IMR-90 (cell line): ENCODE results near the gene PITPNC1. TPM values are rescaled to one million over a fixed set of nuclear protein-coding genes. Genes with fewer than 3 reads are reported as not detected.
A peak's percentile ranks its signal among the peaks of the same experiment; 100 is the strongest.

Source experiments
- ATAC-seq: fragments of 200-7000 bp; cut with Tn5 transposase; 2 replicates; pipeline ENCODE4 v1.9.1; 2020; ENCODE audit warnings: low read depth, mild to moderate bottlenecking, moderate library complexity
- BruUV-seq: library from RNA; stranded (reverse); fragments of 400-500 nt; replicated peaks from 2 replicates; lab custom pipeline; 2021; lab: Mats Ljungman, UMichigan
- CTCF ChIA-PET: fragments of 300-600 bp; formaldehyde crosslinking; extraction: SDS; loops from one replicate; lab custom pipeline; 2021; ENCODE audit warnings: antibody characterized with exemption; lab: Yijun Ruan, JAX
- POLR2A ChIA-PET: fragments of 300-600 bp; sonication (Branson Sonifier 250); formaldehyde crosslinking; loops from one replicate; lab custom pipeline; 2022; ENCODE audit warnings: antibody characterized with exemption; ENCODE audit not compliant: unreplicated experiment; lab: Charles Lee
- DNase-seq: peaks from one replicate; pipeline ENCODE4 v3.0.0; 2013
- H2AFZ ChIP-seq: replicated peaks from 2 replicates; pipeline ENCODE3; 2013; ENCODE audit warnings: low read length, mild to moderate bottlenecking; ENCODE audit not compliant: poor library complexity
- H2AK5ac ChIP-seq: 2 replicates; pipeline ENCODE4 v1.6.1; 2013; ENCODE audit warnings: low read depth, low read length, inconsistent platforms
- H2AK9ac ChIP-seq: replicated peaks from 2 replicates; pipeline ENCODE3; 2013; ENCODE audit warnings: mild to moderate bottlenecking, low read depth, low read length, moderate library complexity; ENCODE audit not compliant: poor library complexity
- H2BK120ac ChIP-seq: 2 replicates; pipeline ENCODE4 v1.6.1; 2013; ENCODE audit warnings: low read depth, low read length, inconsistent platforms
- H2BK15ac ChIP-seq: 3 replicates; pipeline ENCODE4 v1.6.1; 2013; ENCODE audit warnings: low read depth, low read length, inconsistent platforms
- H2BK20ac ChIP-seq: 2 replicates; pipeline ENCODE4 v1.6.1; 2013; ENCODE audit warnings: low read depth, mild to moderate bottlenecking, inconsistent platforms, low read length, moderate library complexity
- H2BK5ac ChIP-seq: 2 replicates; pipeline ENCODE4 v1.6.1; 2013; ENCODE audit warnings: mild to moderate bottlenecking, low read depth, low read length, inconsistent platforms; ENCODE audit not compliant: poor library complexity, severe bottlenecking
- H3K14ac ChIP-seq: replicated peaks from 2 replicates; pipeline ENCODE4 v1.6.1; 2013; ENCODE audit warnings: low read depth, low read length, inconsistent platforms
- H3K18ac ChIP-seq: 2 replicates; pipeline ENCODE4 v1.6.1; 2013; ENCODE audit warnings: low read depth, low read length, control low read depth
- H3K23ac ChIP-seq: 2 replicates; pipeline ENCODE4 v1.6.1; 2013; ENCODE audit warnings: low read depth, low read length, inconsistent platforms
- H3K27ac ChIP-seq: 2 replicates; pipeline ENCODE4 v1.5.1; 2013; ENCODE audit warnings: mild to moderate bottlenecking, control low read depth, low read length; ENCODE audit not compliant: insufficient read depth
- H3K27me3 ChIP-seq: 2 replicates; pipeline ENCODE4 v1.6.1; 2013; ENCODE audit warnings: low read length; ENCODE audit not compliant: control insufficient read depth, insufficient read depth
- H3K36me3 ChIP-seq: 2 replicates; pipeline ENCODE4 v1.6.1; 2013; ENCODE audit warnings: low read length, mixed read lengths; ENCODE audit not compliant: control insufficient read depth, insufficient read depth
- H3K4ac ChIP-seq: 2 replicates; pipeline ENCODE4 v1.6.1; 2013; ENCODE audit warnings: low read depth, low read length, inconsistent platforms
- H3K4me1 ChIP-seq: 2 replicates; pipeline ENCODE4 v1.6.1; 2013; ENCODE audit warnings: low read length, mixed read lengths; ENCODE audit not compliant: control insufficient read depth, insufficient read depth
- H3K4me2 ChIP-seq: 2 replicates; pipeline ENCODE4 v1.6.1; 2013; ENCODE audit warnings: low read depth, mild to moderate bottlenecking, control low read depth, low read length, moderate library complexity
- H3K4me3 ChIP-seq: 2 replicates; pipeline ENCODE4 v1.5.1; 2013; ENCODE audit warnings: low read depth, mild to moderate bottlenecking, control low read depth, low read length, moderate library complexity; ENCODE audit not compliant: insufficient read depth
- H3K56ac ChIP-seq: 2 replicates; pipeline ENCODE4 v1.6.1; 2013; ENCODE audit warnings: low read length, inconsistent platforms; ENCODE audit not compliant: insufficient read depth; ENCODE audit errors: extremely low read depth
- H3K79me1 ChIP-seq, 2 experiments: 2 replicates each; pipeline ENCODE4 v1.6.1; 2013; ENCODE audit warnings: low read length in 2 of 2, inconsistent platforms in 1 of 2, low read depth in 1 of 2
- H3K9ac ChIP-seq: 2 replicates; pipeline ENCODE4 v1.6.1; 2013; ENCODE audit warnings: low read depth, low read length, control low read depth
- H3K9me1 ChIP-seq: 2 replicates; pipeline ENCODE4 v1.6.1; 2013; ENCODE audit warnings: low read length, inconsistent platforms; ENCODE audit not compliant: insufficient read depth
- H3K9me3 ChIP-seq: 2 replicates; pipeline ENCODE4 v1.6.1; 2013; ENCODE audit warnings: low read length; ENCODE audit not compliant: control insufficient read depth, insufficient read depth
- H4K20me1 ChIP-seq: 2 replicates; pipeline ENCODE4 v1.6.1; 2013; ENCODE audit warnings: low read length, inconsistent platforms; ENCODE audit not compliant: insufficient read depth
- H4K5ac ChIP-seq: 2 replicates; pipeline ENCODE4 v1.6.1; 2013; ENCODE audit warnings: mild to moderate bottlenecking, low read depth, low read length, control low read depth
- H4K8ac ChIP-seq, 2 experiments: 2 replicates each; pipeline ENCODE4 v1.6.1; 2013; ENCODE audit warnings: low read depth in 2 of 2, low read length in 2 of 2, control low read depth in 1 of 2, inconsistent platforms in 1 of 2
- H4K91ac ChIP-seq: 2 replicates; pipeline ENCODE4 v1.6.1; 2013; ENCODE audit warnings: low read depth, low read length, inconsistent platforms; ENCODE audit not compliant: insufficient read depth
- BHLHE40 ChIP-seq: fragments of 150-350 bp; IDR thresholded peaks from 2 replicates; pipeline ENCODE4 v1.6.1; 2016; ENCODE audit warnings: mild to moderate bottlenecking, low read depth, low read length
- CEBPB ChIP-seq: IDR thresholded peaks from 2 replicates; pipeline ENCODE4 v1.6.1; 2012; ENCODE audit warnings: low read depth, low read length, improper control_type of control experiment
- CHD1 ChIP-seq: IDR thresholded peaks from 2 replicates; pipeline ENCODE4 v1.6.1; 2012; ENCODE audit warnings: low read depth, low read length, improper control_type of control experiment
- FOS ChIP-seq: fragments of 150-350 bp; IDR thresholded peaks from 2 replicates; pipeline ENCODE4 v1.6.1; 2016; ENCODE audit warnings: low read depth, low read length
- MAFK ChIP-seq: IDR thresholded peaks from 2 replicates; pipeline ENCODE4 v1.6.1; 2012; ENCODE audit warnings: low read depth, low read length, improper control_type of control experiment
- MAZ ChIP-seq: IDR thresholded peaks from 2 replicates; pipeline ENCODE4 v1.6.1; 2012; ENCODE audit warnings: low read depth, mild to moderate bottlenecking, low read length, improper control_type of control experiment, moderate library complexity, borderline replicate concordance
- MXI1 ChIP-seq: IDR thresholded peaks from 2 replicates; pipeline ENCODE4 v1.6.1; 2012; ENCODE audit warnings: low read depth, mild to moderate bottlenecking, low read length, moderate library complexity, borderline replicate concordance
- NFE2L2 ChIP-seq: fragments of 150-350 bp; IDR thresholded peaks from 2 replicates; pipeline ENCODE4 v1.6.1; 2016; ENCODE audit warnings: low read depth, mild to moderate bottlenecking, low read length
- POLR2A ChIP-seq: IDR thresholded peaks from 2 replicates; pipeline ENCODE4 v1.6.1; 2012; ENCODE audit warnings: mild to moderate bottlenecking, low read depth, low read length
- RAD21 ChIP-seq: IDR thresholded peaks from 2 replicates; pipeline ENCODE4 v1.6.1; 2012; ENCODE audit warnings: low read length, improper control_type of control experiment
- RCOR1 ChIP-seq: IDR thresholded peaks from 2 replicates; pipeline ENCODE4 v1.6.1; 2012; ENCODE audit warnings: mild to moderate bottlenecking, low read length, improper control_type of control experiment; ENCODE audit not compliant: insufficient replicate concordance
- RFX5 ChIP-seq: IDR thresholded peaks from 2 replicates; pipeline ENCODE4 v1.8.0; 2012; ENCODE audit warnings: low read depth, mild to moderate bottlenecking, low read length, moderate library complexity
- SMC3 ChIP-seq: fragments of 150-350 bp; IDR thresholded peaks from 2 replicates; pipeline ENCODE4 v1.6.1; 2016; ENCODE audit warnings: low read depth, mild to moderate bottlenecking, antibody characterized with exemption, low read length, moderate library complexity
- USF2 ChIP-seq: fragments of 150-350 bp; IDR thresholded peaks from 2 replicates; pipeline ENCODE4 v1.6.1; 2017; ENCODE audit warnings: mild to moderate bottlenecking, antibody characterized with exemption, low read length, low read depth
- WGBS, 2 experiments: methylation state at CpG; one replicate each; pipeline versions ENCODE4 v1.1.5 to v1.1.7; 2013; ENCODE audit warnings: missing lambda C conversion rate in 2 of 2; ENCODE audit not compliant: insufficient read length in 1 of 2; ENCODE audit errors: extremely low coverage in 2 of 2; 5-methylcytosine and 5-hydroxymethylcytosine counted together
- dilution Hi-C: fragments of 300-500 bp; cut with HindIII; formaldehyde crosslinking; loops from one replicate; pipeline ENCODE4 v1.14.3; 2018; ENCODE audit warnings: low sequenced_read_pairs; ENCODE audit not compliant: unreplicated experiment
- in situ Hi-C: fragments of 300-500 bp; cut with MboI; formaldehyde crosslinking; loops from 3 replicates; pipeline ENCODE4 v1.14.3; 2019; ENCODE audit warnings: low sequenced_read_pairs, inconsistent platforms, mixed read lengths
- intact Hi-C: fragments of 100-400 bp; cut with micrococcal nuclease; formaldehyde crosslinking; loops from 2 replicates; pipeline ENCODE4 v1.10.0; 2022
- polyA plus RNA-seq, 3 experiments: library from polyadenylated mRNA; depleted of rRNA; stranded (reverse); fragments of >200 nt; gene quantifications; 2 replicates each; pipeline ENCODE4 v1.2.3, GENCODE V29; 2012; ENCODE audit warnings: low replicate concordance in 1 of 3
- total RNA-seq: library from RNA; depleted of rRNA; stranded (reverse); fragments of >200 nt; gene quantifications from 2 replicates; pipeline ENCODE4 v1.2.3, GENCODE V29; 2012
- TF ChIP-seq, protein P1 (sequence below): conservative IDR thresholded peaks from 2 replicates; pipeline ENCODE4 v1.5.1; 2012; ENCODE audit warnings: mild to moderate bottlenecking, low read depth, low read length, improper control_type of control experiment
- TF ChIP-seq, protein P2 (sequence below): fragments of 150-350 bp; IDR thresholded peaks from 2 replicates; pipeline ENCODE4 v1.6.1; 2016; ENCODE audit warnings: low read depth, mild to moderate bottlenecking, low read length, moderate library complexity, borderline replicate concordance

The PITPNC1 gene
- total and polyA plus RNA-seq, 2 of the 4 experiments (the other 2 are of a cell fraction), result 4.1 TPM

DNA sequence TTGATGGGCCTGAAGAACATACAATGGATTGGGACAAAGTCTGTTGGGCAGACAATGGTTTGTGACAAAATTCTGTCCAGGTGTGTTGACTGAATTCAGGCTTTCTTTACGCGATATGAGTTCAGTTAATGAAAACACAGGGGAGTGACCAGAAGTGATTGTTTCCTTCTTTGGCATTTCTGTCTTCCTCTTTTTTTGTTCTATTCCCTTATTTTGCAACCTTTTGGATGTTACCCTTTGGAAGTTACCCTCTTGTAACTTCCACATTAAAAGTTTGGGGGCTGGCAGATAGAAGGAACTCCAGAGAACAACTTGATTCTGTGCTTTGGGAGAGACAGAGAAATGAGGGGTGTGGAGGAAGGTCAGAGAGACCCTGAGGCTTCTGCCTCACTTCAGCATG, 126.7 kb downstream of the PITPNC1 start:
- no peak overlapping the region for H2AK9ac ChIP-seq
- H3K23ac ChIP-seq, result peak overlapping the region; percentile 51; the same call in 1 of the 2 replicates
- H4K20me1 ChIP-seq, result no peaks in the 10 kb centered on the region; the same call in 1 of the 2 replicates
- H3K4ac ChIP-seq, result no peak overlapping the region
- H3K4me1 ChIP-seq, result no peaks in the 10 kb centered on the region
- no peak overlapping the region for H2BK5ac ChIP-seq
- ChIA-PET CTCF (no interaction called here), POLR2A (no interaction called here)
- H3K4me3 ChIP-seq, result no peak overlapping the region
- DNase-seq, result no peak
- H3K79me1 ChIP-seq, result peaks cover 21 to 28% of the 10 kb centered on the region in 2 experiments
- no peak overlapping the region for H3K56ac ChIP-seq
- in situ Hi-C loops (no loop called here), dilution Hi-C loops (no loop called here), intact Hi-C loops (no loop called here)
- no TSS peak for BruUV-seq
- TF ChIP-seq CHD1, result no peak
- no peak for TF ChIP-seq NFE2L2
- TF ChIP-seq USF2, result no peak
- TF ChIP-seq MAZ, result no peak
- TF ChIP-seq, protein P1, sequence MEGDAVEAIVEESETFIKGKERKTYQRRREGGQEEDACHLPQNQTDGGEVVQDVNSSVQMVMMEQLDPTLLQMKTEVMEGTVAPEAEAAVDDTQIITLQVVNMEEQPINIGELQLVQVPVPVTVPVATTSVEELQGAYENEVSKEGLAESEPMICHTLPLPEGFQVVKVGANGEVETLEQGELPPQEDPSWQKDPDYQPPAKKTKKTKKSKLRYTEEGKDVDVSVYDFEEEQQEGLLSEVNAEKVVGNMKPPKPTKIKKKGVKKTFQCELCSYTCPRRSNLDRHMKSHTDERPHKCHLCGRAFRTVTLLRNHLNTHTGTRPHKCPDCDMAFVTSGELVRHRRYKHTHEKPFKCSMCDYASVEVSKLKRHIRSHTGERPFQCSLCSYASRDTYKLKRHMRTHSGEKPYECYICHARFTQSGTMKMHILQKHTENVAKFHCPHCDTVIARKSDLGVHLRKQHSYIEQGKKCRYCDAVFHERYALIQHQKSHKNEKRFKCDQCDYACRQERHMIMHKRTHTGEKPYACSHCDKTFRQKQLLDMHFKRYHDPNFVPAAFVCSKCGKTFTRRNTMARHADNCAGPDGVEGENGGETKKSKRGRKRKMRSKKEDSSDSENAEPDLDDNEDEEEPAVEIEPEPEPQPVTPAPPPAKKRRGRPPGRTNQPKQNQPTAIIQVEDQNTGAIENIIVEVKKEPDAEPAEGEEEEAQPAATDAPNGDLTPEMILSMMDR, result no peak
- no peak for TF ChIP-seq BHLHE40
- no peak for TF ChIP-seq RAD21
- TF ChIP-seq FOS, result no peak
- no peak for TF ChIP-seq SMC3
- TF ChIP-seq RCOR1, result no peak
- TF ChIP-seq, protein P2, sequence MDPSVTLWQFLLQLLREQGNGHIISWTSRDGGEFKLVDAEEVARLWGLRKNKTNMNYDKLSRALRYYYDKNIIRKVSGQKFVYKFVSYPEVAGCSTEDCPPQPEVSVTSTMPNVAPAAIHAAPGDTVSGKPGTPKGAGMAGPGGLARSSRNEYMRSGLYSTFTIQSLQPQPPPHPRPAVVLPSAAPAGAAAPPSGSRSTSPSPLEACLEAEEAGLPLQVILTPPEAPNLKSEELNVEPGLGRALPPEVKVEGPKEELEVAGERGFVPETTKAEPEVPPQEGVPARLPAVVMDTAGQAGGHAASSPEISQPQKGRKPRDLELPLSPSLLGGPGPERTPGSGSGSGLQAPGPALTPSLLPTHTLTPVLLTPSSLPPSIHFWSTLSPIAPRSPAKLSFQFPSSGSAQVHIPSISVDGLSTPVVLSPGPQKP, result no peak
- no peak for TF ChIP-seq MXI1
- TF ChIP-seq CEBPB, result no peak
- TF ChIP-seq RFX5, result no peak
- no peak for TF ChIP-seq MAFK
- no peak for TF ChIP-seq POLR2A
- no peak overlapping the region for H3K18ac ChIP-seq
- no peaks in the 10 kb centered on the region for H3K27me3 ChIP-seq
- no peak overlapping the region for H2AK5ac ChIP-seq
- H3K36me3 ChIP-seq, result no peaks in the 10 kb centered on the region
- H3K4me2 ChIP-seq, result no peak overlapping the region
- no peak overlapping the region for H2BK15ac ChIP-seq
- peaks cover 3% of the 10 kb centered on the region; the same call in 1 of the 2 replicates for H3K9me1 ChIP-seq
- no peak overlapping the region for H2AFZ ChIP-seq
- H3K9ac ChIP-seq, result no peak overlapping the region
- no peak overlapping the region for H4K8ac ChIP-seq
- no peak overlapping the region for H4K91ac ChIP-seq
- no peak overlapping the region for H2BK20ac ChIP-seq
- H4K5ac ChIP-seq, result no peak overlapping the region
- H2BK120ac ChIP-seq, result no peak overlapping the region
- no peak overlapping the region for H3K14ac ChIP-seq
- no CpG with 5 or more reads among the region's 2 CpGs for WGBS, 2 experiments
- H3K9me3 ChIP-seq, result peaks cover 3% of the 10 kb centered on the region
- H3K27ac ChIP-seq, result no peak overlapping the region
- no peak for ATAC-seq
